ENCODE results near the gene C14orf39. TPM values are rescaled to one million over a fixed set of nuclear protein-coding genes. Genes with fewer than 3 reads are reported as not detected.
"Not testable (repeated sequence)": the region's sequence is repeated elsewhere in the genome, so short reads cannot be mapped to it uniquely, and the experiment has no call there.

Gene C14orf39
- polyA plus RNA-seq, 1 donor: 1.7 TPM

GRCh38 chr14:60488175-60488574 lies 2.3 kb upstream of the C14orf39 start:
- no peak for DNase-seq

GRCh38 chr14:60487211-60487610 lies 1.3 kb upstream of the C14orf39 start:
- DNase-seq: no peak

DNA sequence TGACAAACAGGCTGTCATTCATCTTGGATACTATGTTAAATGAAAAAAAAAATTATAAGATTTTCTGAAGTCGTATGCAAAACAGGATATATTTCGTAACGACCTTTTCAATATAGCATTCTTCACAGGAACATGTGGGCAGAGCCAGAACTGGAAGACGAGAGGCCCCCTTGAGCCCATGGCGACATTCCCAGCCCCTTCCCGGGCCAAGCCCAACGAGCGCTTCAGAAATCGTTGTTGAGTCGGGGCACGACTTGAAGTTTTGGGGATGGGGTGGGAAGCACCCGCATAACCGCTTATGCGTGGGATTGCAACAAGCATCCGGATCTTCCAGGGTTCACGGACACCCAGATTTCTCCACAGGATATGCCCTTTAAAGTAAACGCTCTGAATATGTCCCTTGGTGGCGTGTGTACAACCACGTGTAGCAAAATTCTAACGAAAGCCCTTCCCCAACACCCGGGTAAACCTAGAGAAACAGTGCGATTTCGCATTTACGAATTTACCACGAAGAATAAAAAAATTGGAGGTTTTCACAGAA lies 736 bp downstream of the C14orf39 start:
- no peak for DNase-seq

DNA sequence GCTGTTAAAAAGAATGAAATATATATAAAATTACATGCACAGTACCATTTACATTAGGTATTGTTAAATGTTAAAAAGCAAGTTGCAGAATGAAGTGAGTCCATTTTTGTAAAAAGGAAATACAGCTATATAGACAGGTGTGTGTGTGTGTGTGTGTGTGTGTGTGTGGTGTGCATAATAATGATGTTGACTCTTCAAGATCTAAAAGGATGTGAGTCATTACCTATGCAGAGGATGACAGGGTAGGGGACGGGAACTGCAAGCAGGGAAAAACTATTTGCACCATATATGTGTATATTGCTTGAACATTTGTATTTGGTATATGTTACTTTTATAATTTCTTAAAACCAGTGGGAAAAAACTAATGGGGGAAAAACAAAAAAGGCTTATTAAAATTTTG lies 3.1 kb downstream of the C14orf39 start:
- no peak for DNase-seq

GRCh38 chr14:60480248-60480647 lies 5.6 kb downstream of the C14orf39 start:
- DNase-seq: not testable (repeated sequence)

DNA sequence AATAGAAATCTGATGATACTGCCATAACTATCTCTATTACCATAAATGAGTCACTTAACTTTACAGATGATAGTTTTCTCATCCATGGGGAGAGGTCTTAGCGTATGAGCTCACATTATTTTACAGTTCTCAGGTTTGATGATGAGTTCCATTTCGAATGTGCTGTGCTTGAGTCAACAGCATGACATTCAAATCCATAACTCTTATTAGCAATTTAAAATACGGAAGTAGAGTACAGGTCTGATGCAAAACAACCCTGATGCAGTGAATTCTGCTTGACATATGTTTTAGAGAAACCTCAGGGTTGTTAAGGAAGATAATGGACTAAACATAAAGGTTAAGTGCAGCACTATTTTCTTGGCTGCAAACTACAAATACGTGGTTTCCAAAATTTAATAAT lies 30.0 kb downstream of the C14orf39 start:
- no peak for DNase-seq

- DNase-seq: no peak
Observed at GRCh38 chr14:60430276-60430675, 55.6 kb downstream of the C14orf39 start.

DNA sequence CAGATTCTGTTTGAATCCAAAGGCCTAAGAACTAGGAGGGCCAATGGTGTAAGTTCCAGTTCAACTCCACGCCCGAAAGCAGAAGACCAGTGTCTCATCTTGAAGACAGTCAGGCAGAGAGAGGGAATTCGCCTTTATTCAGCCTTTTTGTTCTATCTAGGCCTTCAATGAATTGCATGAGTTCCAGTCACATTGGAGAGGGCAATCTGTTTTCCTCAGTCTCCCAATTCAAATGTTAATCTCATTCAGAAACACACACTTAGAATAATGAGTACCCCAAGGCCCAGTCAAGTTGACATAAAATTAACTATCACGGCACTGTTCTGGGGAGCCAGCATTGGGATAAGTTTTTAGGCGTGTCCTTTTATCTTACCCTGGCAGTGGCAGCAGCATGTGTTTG lies 65.8 kb downstream of the C14orf39 start:
- DNase-seq: no peak

DNA sequence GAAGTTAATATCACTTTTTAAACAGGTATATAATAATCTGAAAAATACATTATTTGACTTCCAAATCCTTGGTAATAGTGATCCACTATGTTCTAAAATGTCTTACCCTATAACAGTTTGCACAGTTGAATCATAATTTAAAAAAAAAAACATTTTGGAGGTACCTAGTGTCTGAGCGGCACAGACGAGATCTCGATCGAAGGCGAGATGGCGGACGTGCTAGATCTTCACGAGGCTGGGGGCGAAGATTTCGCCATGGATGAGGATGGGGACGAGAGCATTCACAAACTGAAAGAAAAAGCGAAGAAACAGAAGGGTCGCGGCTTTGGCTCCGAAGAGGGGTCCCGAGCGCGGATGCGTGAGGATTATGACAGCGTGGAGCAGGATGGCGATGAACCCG lies 88.3 kb downstream of the C14orf39 start:
- DNase-seq: not testable (repeated sequence)

DNA sequence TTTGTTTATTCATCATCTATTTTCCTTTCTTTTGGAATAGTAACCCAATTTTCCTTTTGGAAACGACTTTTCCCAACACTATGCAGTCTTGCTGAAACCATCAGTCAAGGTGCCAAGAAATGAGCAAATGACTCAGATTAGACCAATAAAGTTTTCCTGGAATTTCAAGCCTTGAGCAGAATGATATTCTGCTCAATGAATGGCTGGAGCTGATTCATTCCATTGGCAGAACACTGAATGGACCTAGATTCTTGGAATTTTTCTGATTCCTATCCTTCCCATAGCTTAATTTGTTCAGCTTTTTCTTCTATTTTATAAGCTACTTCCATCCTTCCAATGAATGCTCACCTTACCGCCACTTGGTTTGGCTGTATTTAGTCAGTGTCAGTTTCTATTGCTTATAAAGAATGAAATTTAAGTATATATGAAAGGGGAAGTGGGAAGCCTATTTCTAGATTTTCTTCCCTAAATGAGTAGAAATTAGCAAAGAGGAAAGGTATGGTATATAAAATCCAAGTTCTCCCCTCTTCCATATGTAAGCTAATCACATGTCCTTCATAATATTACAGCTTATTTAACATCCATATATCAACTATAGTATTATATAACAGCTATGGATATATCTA lies 89.0 kb downstream of the C14orf39 start:
- no peak for DNase-seq

Other genes starting within 250 kb of the C14orf39 start
- gene PPM1A, start 236.8 kb downstream of the C14orf39 start, polyA plus RNA-seq (ENCODE audit: insufficient read length): 69.0 TPM
- gene SIX6, start 23.1 kb upstream of the C14orf39 start, polyA plus RNA-seq (ENCODE audit: insufficient read length): not detected
- gene SIX1, start 163.4 kb upstream of the C14orf39 start, polyA plus RNA-seq (ENCODE audit: insufficient read length): 85.1 TPM
- gene SIX4, start 238.3 kb upstream of the C14orf39 start, polyA plus RNA-seq (ENCODE audit: insufficient read length): 26.3 TPM
- 48.6 TPM for gene MNAT1, start 248.7 kb upstream of the C14orf39 start, polyA plus RNA-seq (ENCODE audit: insufficient read length)

Measured in hindlimb muscle (tissue), 1 donor.